GM21619 (cell line): ENCODE data around the gene IL1RAP.
"Not testable (repeated sequence)": the region's sequence is repeated elsewhere in the genome, so short reads cannot be mapped to it uniquely, and the experiment has no call there.

Experiments
- ATAC-seq: cut with Tn5 transposase; IDR thresholded peaks from one replicate; pipeline ENCODE4 v1.9.1; 2021; ENCODE audit not compliant: unreplicated experiment

IL1RAP gene

DNA sequence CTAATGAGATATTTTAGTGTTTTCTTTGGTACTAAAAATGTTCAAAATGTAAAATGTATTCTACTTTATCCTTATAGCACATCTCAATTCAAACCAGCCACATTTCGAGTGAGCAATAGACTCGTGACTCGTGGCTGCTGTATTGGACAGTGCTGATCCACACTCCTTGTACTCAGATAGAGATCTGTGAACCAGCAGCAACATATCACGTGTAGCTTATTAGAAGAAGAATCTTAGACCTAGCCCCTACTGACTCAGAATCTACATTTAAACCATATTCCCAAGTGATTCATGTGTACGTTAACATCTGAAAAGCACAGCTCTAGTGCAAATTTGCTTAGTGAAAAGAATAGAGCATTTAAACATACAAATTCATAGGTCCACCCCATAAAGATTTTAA lies 130.9 kb downstream of the IL1RAP start:
- no peak for ATAC-seq

- no peak for ATAC-seq
Measured at GRCh38 chr3:190645932-190646460, 132.1 kb downstream of the IL1RAP start.

DNA sequence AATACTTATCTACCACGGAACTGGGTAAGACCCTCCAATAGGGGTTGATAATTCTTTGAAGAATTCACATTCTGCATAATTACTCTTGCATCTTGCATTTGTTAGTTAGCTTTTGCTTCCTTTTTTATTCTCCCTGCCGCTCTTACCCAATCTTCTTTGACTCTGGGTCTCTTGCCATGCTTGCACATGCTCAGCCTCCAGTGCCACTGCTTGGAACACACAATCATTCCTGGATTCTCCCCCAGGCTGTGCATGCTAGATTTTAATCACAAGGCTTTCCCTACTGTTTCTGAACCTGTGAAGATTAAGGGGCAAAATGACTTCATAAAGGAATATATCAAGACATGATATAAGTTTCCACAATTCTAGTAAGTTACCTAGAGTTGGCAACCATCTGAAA lies 133.1 kb downstream of the IL1RAP start:
- ATAC-seq, result no peak

DNA sequence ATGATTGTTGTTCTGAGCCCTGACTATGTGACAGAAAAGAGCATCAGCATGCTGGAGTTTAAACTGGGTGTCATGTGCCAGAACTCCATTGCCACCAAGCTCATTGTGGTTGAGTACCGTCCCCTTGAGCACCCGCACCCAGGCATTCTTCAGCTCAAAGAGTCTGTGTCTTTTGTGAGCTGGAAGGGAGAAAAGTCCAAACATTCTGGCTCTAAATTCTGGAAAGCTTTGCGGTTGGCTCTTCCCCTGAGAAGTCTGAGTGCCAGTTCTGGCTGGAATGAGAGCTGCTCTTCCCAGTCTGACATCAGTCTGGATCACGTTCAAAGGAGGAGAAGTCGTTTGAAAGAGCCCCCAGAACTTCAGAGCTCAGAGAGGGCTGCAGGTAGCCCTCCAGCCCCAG lies 142.0 kb downstream of the IL1RAP start:
- ATAC-seq, result no peak

GRCh38 chr3:190658106-190658505 lies 144.2 kb downstream of the IL1RAP start:
- no peak for ATAC-seq

GRCh38 chr3:190666821-190667220 lies 152.9 kb downstream of the IL1RAP start:
- ATAC-seq, result no peak

GRCh38 chr3:190671658-190672057 lies 157.8 kb downstream of the IL1RAP start:
- no peak for ATAC-seq

DNA sequence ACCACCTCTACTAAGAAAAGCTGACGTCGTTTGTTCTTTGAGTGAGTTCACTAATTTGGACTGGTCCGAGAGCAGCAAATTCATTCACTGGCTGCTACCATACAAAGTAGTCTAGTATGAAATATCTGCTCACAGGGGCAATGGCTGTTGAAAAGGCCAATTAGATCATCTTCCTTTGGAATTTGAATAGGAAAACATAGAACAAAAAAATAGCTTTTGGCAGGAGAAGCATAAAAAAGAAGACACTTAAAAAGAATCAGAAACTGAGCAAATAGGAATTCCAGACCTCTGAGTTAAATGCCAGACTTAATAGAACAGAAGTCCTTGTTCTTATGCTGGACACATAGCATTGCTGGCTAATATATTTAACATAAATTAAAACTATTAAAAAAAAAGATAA lies 159.3 kb downstream of the IL1RAP start:
- no peak for ATAC-seq

GRCh38 chr3:190676481-190676880 lies 162.6 kb downstream of the IL1RAP start:
- ATAC-seq, result no peak

DNA sequence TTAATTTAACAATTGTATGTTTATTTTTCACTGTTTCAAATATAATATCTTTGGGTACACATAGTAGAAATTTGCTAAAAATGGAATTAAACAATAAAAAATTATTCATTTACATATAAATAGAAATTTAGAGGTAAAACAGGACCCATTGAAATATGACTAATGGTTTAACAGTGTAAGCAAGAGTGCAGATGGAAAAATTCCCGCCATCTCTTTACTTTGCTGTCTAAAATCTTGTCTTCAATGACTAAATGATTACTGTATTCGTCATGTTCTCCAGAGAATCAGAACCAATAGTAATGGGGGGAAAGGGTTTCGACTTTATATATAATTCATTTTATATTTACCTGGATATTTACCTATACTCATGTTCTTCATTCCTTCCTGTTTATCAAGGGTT lies 163.1 kb downstream of the IL1RAP start:
- no peak for ATAC-seq

GRCh38 chr3:190677868-190678267 lies 164.0 kb downstream of the IL1RAP start:
- not testable (repeated sequence) for ATAC-seq

- no peak for ATAC-seq
Measured at GRCh38 chr3:190680691-190681090, 166.8 kb downstream of the IL1RAP start.

GRCh38 chr3:190684776-190685175 lies 170.9 kb downstream of the IL1RAP start:
- ATAC-seq, result no peak

- no peak for ATAC-seq
Measured at GRCh38 chr3:190686011-190686410, 172.1 kb downstream of the IL1RAP start.

DNA sequence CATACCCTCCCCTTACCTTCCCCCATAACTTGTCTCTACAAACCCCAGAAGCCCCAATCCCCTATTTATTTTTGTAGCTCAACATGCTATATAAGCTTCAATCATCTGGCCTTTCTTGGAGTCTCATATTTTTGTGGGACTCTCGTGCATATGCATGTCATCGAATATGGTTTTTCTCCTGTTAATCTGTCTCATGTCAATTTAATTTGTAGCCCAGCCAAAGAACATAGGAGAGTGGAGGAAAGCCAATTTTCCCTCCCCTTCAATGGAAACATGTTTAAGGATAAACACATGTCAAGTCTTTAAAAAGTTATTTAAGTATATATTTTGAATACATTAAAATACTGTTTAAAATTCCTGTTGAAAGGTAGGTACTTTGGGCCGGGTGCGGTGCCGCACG lies 176.4 kb downstream of the IL1RAP start:
- no peak for ATAC-seq

- ATAC-seq, result no peak
Measured at GRCh38 chr3:190692256-190692655, 178.4 kb downstream of the IL1RAP start.

- no peak for ATAC-seq
Measured at GRCh38 chr3:190694335-190695001, 180.6 kb downstream of the IL1RAP start.

DNA sequence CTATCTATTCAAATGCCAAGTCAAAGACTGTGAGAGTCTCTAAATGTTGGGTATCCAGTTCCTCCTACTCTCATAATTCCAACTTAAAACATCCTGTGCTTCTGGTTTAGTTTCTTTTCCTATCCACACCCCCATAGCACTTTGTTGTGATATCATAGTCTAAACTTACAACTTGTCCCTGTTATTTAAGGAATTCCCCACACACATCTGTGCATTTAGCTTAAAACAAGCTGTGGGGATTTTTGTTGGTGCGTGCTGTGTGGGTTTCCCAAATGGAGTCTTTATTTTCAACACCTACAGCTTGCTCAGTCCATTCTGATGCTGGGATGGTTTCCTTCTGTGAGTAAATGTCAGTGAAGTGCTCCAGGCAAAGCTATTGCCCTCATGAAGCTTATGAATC lies 181.3 kb downstream of the IL1RAP start:
- ATAC-seq, result no peak

DNA sequence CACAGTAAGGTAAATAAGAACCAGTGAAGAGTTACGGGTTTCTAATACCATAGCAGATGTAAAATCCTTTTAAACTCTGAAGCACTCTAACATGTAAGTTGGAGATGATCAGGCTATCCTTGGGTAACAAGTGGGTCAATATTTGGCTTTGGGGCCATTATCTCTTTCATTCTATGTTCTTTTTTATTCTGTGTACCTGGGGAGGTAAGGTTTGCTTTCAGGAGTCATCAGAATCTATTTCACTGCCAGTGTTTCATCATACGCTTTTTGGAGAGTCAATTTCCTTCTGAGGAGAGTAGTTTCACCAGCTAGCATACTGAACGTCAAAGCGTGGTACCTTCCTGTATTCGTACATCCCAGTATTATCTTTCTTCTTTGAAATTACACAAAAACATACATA lies 182.1 kb downstream of the IL1RAP start:
- no peak for ATAC-seq

DNA sequence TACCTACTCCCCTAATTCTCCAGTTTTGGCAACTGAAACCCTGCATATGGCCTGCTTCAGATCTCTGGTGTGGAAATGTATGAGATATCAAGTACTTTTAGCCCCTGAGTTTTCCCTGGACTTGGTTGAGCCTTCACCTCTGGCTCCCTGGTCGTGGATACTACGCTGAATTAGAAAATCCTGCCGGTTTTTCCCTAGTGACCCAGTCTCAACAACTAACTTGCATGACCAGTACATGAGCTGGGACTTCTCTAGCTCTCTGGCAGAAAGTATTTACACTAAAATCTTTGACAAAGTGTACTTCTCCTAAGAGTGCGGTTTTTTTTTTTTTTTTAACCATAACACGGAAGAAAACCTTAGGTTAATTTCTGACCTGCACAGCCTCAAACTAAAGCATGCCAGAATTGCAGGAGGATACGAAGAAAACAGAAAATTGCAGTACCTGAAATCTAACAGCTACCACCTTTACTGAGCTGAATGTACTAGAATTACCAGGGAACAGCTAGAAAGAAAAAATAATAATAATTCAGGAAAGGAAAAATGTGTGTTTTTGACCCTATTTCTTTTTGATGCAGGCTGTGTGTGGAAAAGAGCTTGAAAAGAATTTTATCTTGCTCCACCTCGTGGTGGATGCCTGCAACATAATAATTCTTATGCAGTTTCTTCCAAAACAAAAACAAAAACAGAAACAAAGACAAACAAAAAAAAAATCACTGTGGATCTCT lies 183.1 kb downstream of the IL1RAP start:
- no peak for ATAC-seq

GRCh38 chr3:190697502-190697830 lies 183.6 kb downstream of the IL1RAP start:
- no peak for ATAC-seq

DNA sequence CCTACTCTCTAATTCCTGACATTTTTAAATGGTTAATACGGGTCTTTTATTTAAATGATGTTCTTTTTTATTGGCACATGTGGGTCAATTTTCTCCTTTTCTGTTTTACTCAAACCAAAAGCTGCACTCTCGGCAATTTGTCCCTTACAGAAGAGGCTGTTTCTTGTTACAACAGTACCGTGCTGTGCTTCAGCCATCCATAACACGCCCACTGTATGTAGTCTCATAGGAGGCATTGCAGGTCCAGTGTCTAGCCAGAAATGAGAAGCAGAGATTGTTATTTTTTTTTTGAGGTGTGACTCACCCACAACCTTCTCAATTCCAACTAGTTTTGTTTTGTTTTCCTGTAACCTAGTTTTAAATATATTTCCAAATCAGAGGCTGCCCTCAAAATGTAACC lies 184.0 kb downstream of the IL1RAP start:
- no peak for ATAC-seq

- no peak for ATAC-seq
Measured at GRCh38 chr3:190699776-190700175, 185.9 kb downstream of the IL1RAP start.
